WTC11 (cell line): ENCODE data around the gene ECHDC3. TPM values are rescaled to one million over a fixed set of nuclear protein-coding genes. Genes with fewer than 3 reads are reported as not detected.

Experiments
- ATAC-seq: fragments of 200-7000 bp; cut with Tn5 transposase; 2 replicates; pipeline ENCODE4 v1.10.0; 2021; ENCODE audit warnings: mild to moderate bottlenecking, moderate library complexity
- CTCF ChIA-PET: fragments of 300-600 bp; sonication (Branson Sonifier 250); formaldehyde crosslinking; loops from one replicate; lab custom pipeline; 2021; ENCODE audit warnings: antibody characterized with exemption; lab: Charles Lee
- POLR2A ChIA-PET: fragments of 350-600 bp; sonication (Branson Sonifier 250); formaldehyde crosslinking; loops from one replicate; lab custom pipeline; 2021; ENCODE audit warnings: antibody characterized with exemption; lab: Charles Lee
- DNase-seq: peaks from one replicate; pipeline ENCODE4 v3.0.0; 2021; ENCODE audit warnings: low spot score
- H3K27ac Mint-ChIP-seq: 2 replicates; pipeline ENCODE4 v1.8.0; 2021; ENCODE audit warnings: mixed read lengths
- H3K27me3 Mint-ChIP-seq: 2 replicates; pipeline ENCODE4 v1.8.0; 2021; ENCODE audit warnings: low read depth, mild to moderate bottlenecking, moderate library complexity, mixed read lengths
- H3K36me3 Mint-ChIP-seq: 2 replicates; pipeline ENCODE4 v1.8.0; 2021; ENCODE audit warnings: mixed read lengths
- H3K4me1 Mint-ChIP-seq: 2 replicates; pipeline ENCODE4 v1.8.0; 2022; ENCODE audit warnings: mixed read lengths
- H3K4me3 Mint-ChIP-seq: 2 replicates; pipeline ENCODE4 v1.8.0; 2021; ENCODE audit warnings: mild to moderate bottlenecking, moderate library complexity, mixed read lengths
- H3K9me3 Mint-ChIP-seq: 2 replicates; pipeline ENCODE4 v1.8.0; 2021; ENCODE audit warnings: mixed read lengths
- ATF1 ChIP-seq: sonication (generic); formaldehyde crosslinking; IDR thresholded peaks from 2 replicates; pipeline ENCODE4 v1.8.1; 2023; ENCODE audit warnings: mild to moderate bottlenecking, moderate library complexity, missing genetic modification reagents
- ATF6 ChIP-seq: sonication (generic); formaldehyde crosslinking; IDR thresholded peaks from 2 replicates; pipeline ENCODE4 v1.8.1; 2023; ENCODE audit warnings: mild to moderate bottlenecking, missing genetic modification reagents
- CTCF ChIP-seq: fragments of 200-600 bp; IDR thresholded peaks from 2 replicates; pipeline ENCODE4 v1.8.0; 2022; ENCODE audit warnings: antibody characterized with exemption
- E2F1 ChIP-seq: sonication (generic); formaldehyde crosslinking; IDR thresholded peaks from 2 replicates; pipeline ENCODE4 v1.8.0; 2022; ENCODE audit warnings: mild to moderate bottlenecking, missing genetic modification reagents
- ESRRA ChIP-seq: sonication (generic); formaldehyde crosslinking; IDR thresholded peaks from 2 replicates; pipeline ENCODE4 v1.8.1; 2022; ENCODE audit warnings: mild to moderate bottlenecking, missing genetic modification reagents, borderline replicate concordance
- HMGXB4 ChIP-seq: sonication (generic); formaldehyde crosslinking; IDR thresholded peaks from 2 replicates; pipeline ENCODE4 v1.8.1; 2023; ENCODE audit warnings: mild to moderate bottlenecking, moderate library complexity, missing genetic modification reagents
- JAZF1 ChIP-seq: fragments of 250-450 bp; sonication (Bioruptor Pico); IDR thresholded peaks from 2 replicates; pipeline ENCODE4 v1.9.0; 2021; ENCODE audit warnings: moderate library complexity, mild to moderate bottlenecking, inconsistent platforms
- MXD4 ChIP-seq: fragments of 250-450 bp; sonication (Bioruptor Pico); IDR thresholded peaks from 2 replicates; pipeline ENCODE4 v1.8.0; 2021; ENCODE audit warnings: mild to moderate bottlenecking, moderate library complexity, borderline replicate concordance
- ZNF396 ChIP-seq: fragments of 250-450 bp; sonication (Bioruptor Pico); IDR thresholded peaks from 2 replicates; pipeline ENCODE4 v1.8.0; 2021; ENCODE audit warnings: mild to moderate bottlenecking, moderate library complexity, borderline replicate concordance
- ZNF512 ChIP-seq: sonication (generic); formaldehyde crosslinking; IDR thresholded peaks from 2 replicates; pipeline ENCODE4 v1.8.1; 2022; ENCODE audit warnings: missing genetic modification reagents, borderline replicate concordance
- total RNA-seq: library from RNA; stranded (reverse); gene quantifications from 3 replicates; pipeline ENCODE4 v1.2.3, GENCODE V29; 2021
- TF ChIP-seq, protein P1 (sequence below): sonication (generic); formaldehyde crosslinking; conservative IDR thresholded peaks from 2 replicates; pipeline ENCODE4 v1.8.1; 2023; ENCODE audit warnings: mild to moderate bottlenecking, low read depth, missing genetic modification reagents, moderate library complexity
- TF ChIP-seq, protein P2 (sequence below): sonication (generic); formaldehyde crosslinking; IDR thresholded peaks from 2 replicates; pipeline ENCODE4 v1.8.1; 2022; ENCODE audit warnings: mild to moderate bottlenecking, missing genetic modification reagents, moderate library complexity, borderline replicate concordance

The ECHDC3 gene
- total RNA-seq, 1 experiment from 2014 or later, result 17.1 TPM

- DNase-seq (no peak), ATAC-seq (no peak)
- Mint-ChIP-seq H3K9me3 (no peaks in the 10 kb centered on the region), H3K4me3 (no peak overlapping the region), H3K27ac (no peak overlapping the region), H3K27me3 (no peaks in the 10 kb centered on the region; the same call in 1 of the 2 replicates), H3K4me1 (no peaks in the 10 kb centered on the region), H3K36me3 (no peaks in the 10 kb centered on the region)
- POLR2A ChIA-PET, result no interaction called here
- CTCF ChIA-PET, result no interaction called here
- TF ChIP-seq E2F1, result no peak
- TF ChIP-seq ESRRA, result no peak
- TF ChIP-seq, protein P1, sequence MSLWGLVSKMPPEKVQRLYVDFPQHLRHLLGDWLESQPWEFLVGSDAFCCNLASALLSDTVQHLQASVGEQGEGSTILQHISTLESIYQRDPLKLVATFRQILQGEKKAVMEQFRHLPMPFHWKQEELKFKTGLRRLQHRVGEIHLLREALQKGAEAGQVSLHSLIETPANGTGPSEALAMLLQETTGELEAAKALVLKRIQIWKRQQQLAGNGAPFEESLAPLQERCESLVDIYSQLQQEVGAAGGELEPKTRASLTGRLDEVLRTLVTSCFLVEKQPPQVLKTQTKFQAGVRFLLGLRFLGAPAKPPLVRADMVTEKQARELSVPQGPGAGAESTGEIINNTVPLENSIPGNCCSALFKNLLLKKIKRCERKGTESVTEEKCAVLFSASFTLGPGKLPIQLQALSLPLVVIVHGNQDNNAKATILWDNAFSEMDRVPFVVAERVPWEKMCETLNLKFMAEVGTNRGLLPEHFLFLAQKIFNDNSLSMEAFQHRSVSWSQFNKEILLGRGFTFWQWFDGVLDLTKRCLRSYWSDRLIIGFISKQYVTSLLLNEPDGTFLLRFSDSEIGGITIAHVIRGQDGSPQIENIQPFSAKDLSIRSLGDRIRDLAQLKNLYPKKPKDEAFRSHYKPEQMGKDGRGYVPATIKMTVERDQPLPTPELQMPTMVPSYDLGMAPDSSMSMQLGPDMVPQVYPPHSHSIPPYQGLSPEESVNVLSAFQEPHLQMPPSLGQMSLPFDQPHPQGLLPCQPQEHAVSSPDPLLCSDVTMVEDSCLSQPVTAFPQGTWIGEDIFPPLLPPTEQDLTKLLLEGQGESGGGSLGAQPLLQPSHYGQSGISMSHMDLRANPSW (CRISPR knock-in tag), result no peak
- no peak for TF ChIP-seq ZNF512 (CRISPR knock-in tag)
- TF ChIP-seq ZNF396 (CRISPR knock-in tag), result no peak
- TF ChIP-seq CTCF, result no peak
- TF ChIP-seq, protein P2, sequence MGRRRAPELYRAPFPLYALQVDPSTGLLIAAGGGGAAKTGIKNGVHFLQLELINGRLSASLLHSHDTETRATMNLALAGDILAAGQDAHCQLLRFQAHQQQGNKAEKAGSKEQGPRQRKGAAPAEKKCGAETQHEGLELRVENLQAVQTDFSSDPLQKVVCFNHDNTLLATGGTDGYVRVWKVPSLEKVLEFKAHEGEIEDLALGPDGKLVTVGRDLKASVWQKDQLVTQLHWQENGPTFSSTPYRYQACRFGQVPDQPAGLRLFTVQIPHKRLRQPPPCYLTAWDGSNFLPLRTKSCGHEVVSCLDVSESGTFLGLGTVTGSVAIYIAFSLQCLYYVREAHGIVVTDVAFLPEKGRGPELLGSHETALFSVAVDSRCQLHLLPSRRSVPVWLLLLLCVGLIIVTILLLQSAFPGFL (CRISPR knock-in tag), result no peak
These were observed 38.1 kb upstream of the ECHDC3 start for GRCh38 chr10:11704092-11704491.

GRCh38 chr10:11705722-11706121 is 36.5 kb upstream of the ECHDC3 start:
- H3K27ac Mint-ChIP-seq, result no peak overlapping the region
- DNase-seq (no peak), ATAC-seq (no peak)
- H3K4me3 Mint-ChIP-seq, result no peak overlapping the region
- no peaks in the 10 kb centered on the region for H3K4me1 Mint-ChIP-seq
- H3K36me3 Mint-ChIP-seq, result no peaks in the 10 kb centered on the region
- TF ChIP-seq JAZF1 (CRISPR knock-in tag) (no peak), ZNF396 (CRISPR knock-in tag) (no peak), E2F1 (no peak), MXD4 (CRISPR knock-in tag) (no peak), HMGXB4 (CRISPR knock-in tag) (no peak), ATF1 (no peak), ATF6 (CRISPR knock-in tag) (no peak)
- peaks cover 8% of the 10 kb centered on the region for H3K9me3 Mint-ChIP-seq
- no peaks in the 10 kb centered on the region; the same call in 1 of the 2 replicates for H3K27me3 Mint-ChIP-seq
- POLR2A ChIA-PET, result no interaction called here
- CTCF ChIA-PET, result no interaction called here
